Heart left ventricle (tissue), 13 donors: ENCODE measurements around the gene RFX2.

Source experiments
- POLR2A ChIP-seq, 2 donors: fragments of 450-650 bp; IDR thresholded peaks; one replicate each; pipeline ENCODE4 v1.6.1; 2017; ENCODE audit warnings: antibody characterized with exemption in 2 of 2, mild to moderate bottlenecking in 2 of 2, moderate library complexity in 2 of 2
- TF ChIP-seq, protein P1 (sequence below), 12 donors: fragments of 200-600 bp; sonication (generic) in 4 of 12; IDR thresholded peaks; one replicate each; pipeline versions ENCODE4 v1.5.0 to v1.8.0; 2018 to 2022; ENCODE audit warnings: antibody characterized with exemption in 12 of 12, mild to moderate bottlenecking in 5 of 12
- donor health status: ischemic (EF 13 %, LVEDD 7.1; RV severe dilation, severe dysfunction).
- donor health status: DM: no; HTN: yes; CAD: no.
- donor health status: DM: no; HTN: no; CAD: no.
- donor health status: ischemic (EF 25% LVEDD 6.9; RV normal size, moderate dysfunction).
- donor health status: ischemic (EF 25% LVEDD 5.7; RV mildly dilated, moderate dysfunction).
- donor health status: ischemic (EF 35%, LVEDD 5.7; RV mildly dilated, moderate dysfunction).
- donor health status: nonischemic (EF 11% LVEDD 7.7; RV severe dilation, severe dysfunction).
- donor health status: DM: yes; HTN: yes; CAD: no.
- donor health status: PGD.
- donor health status: ischemic (EF 29% LVEDD 5.4; RV normal size, mild dysfunction).
- donor health status: nonischemic (EF 23%, LVEDD 6.1; RV moderate dilation, normal function).

GRCh38 chr19:5988517-5989387 lies 121.5 kb downstream of the RFX2 start:
- TF ChIP-seq, protein P1, sequence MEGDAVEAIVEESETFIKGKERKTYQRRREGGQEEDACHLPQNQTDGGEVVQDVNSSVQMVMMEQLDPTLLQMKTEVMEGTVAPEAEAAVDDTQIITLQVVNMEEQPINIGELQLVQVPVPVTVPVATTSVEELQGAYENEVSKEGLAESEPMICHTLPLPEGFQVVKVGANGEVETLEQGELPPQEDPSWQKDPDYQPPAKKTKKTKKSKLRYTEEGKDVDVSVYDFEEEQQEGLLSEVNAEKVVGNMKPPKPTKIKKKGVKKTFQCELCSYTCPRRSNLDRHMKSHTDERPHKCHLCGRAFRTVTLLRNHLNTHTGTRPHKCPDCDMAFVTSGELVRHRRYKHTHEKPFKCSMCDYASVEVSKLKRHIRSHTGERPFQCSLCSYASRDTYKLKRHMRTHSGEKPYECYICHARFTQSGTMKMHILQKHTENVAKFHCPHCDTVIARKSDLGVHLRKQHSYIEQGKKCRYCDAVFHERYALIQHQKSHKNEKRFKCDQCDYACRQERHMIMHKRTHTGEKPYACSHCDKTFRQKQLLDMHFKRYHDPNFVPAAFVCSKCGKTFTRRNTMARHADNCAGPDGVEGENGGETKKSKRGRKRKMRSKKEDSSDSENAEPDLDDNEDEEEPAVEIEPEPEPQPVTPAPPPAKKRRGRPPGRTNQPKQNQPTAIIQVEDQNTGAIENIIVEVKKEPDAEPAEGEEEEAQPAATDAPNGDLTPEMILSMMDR (IDR thresholded peaks at IDR 0.05): no peak
- TF ChIP-seq POLR2A (IDR thresholded peaks at IDR 0.05): no peak
